ENCODE results near the gene OR2V1.

DNA sequence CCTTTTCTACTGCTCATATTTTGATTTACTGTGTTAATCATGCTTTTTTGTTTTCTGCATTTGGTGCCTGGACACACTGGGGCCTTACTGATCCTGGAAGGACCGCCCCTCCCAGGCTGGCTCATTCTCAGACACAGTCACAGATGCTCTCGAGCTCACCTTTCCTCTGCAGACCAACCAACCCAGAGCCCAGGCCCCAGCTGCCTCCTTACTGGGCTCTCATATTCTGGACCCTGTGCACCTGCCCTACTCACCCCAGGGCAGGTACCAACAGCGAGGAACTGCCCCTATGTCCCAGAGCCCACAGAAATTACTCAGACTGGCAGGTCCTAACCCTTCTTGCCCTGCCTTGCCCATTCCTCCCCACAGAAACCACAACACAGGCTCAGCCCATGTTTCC lies 9.8 kb upstream of the OR2V1 start:
- TF ChIP-seq, protein P1, sequence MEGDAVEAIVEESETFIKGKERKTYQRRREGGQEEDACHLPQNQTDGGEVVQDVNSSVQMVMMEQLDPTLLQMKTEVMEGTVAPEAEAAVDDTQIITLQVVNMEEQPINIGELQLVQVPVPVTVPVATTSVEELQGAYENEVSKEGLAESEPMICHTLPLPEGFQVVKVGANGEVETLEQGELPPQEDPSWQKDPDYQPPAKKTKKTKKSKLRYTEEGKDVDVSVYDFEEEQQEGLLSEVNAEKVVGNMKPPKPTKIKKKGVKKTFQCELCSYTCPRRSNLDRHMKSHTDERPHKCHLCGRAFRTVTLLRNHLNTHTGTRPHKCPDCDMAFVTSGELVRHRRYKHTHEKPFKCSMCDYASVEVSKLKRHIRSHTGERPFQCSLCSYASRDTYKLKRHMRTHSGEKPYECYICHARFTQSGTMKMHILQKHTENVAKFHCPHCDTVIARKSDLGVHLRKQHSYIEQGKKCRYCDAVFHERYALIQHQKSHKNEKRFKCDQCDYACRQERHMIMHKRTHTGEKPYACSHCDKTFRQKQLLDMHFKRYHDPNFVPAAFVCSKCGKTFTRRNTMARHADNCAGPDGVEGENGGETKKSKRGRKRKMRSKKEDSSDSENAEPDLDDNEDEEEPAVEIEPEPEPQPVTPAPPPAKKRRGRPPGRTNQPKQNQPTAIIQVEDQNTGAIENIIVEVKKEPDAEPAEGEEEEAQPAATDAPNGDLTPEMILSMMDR (IDR thresholded peaks at IDR 0.05; ENCODE audit: low read depth, low read length, poor library complexity, severe bottlenecking), result no peak
- no peak for TF ChIP-seq EZH2phosphoT487 (IDR thresholded peaks at IDR 0.05; ENCODE audit: borderline replicate concordance, low read length)

All from DOHH2 (cell line).